ENCODE data around the gene PADI3. TPM values are rescaled to one million over a fixed set of nuclear protein-coding genes. Genes with fewer than 3 reads are reported as not detected.

Gene PADI3
- total RNA-seq, 2 donors from 2014 or later, result not detected

DNA sequence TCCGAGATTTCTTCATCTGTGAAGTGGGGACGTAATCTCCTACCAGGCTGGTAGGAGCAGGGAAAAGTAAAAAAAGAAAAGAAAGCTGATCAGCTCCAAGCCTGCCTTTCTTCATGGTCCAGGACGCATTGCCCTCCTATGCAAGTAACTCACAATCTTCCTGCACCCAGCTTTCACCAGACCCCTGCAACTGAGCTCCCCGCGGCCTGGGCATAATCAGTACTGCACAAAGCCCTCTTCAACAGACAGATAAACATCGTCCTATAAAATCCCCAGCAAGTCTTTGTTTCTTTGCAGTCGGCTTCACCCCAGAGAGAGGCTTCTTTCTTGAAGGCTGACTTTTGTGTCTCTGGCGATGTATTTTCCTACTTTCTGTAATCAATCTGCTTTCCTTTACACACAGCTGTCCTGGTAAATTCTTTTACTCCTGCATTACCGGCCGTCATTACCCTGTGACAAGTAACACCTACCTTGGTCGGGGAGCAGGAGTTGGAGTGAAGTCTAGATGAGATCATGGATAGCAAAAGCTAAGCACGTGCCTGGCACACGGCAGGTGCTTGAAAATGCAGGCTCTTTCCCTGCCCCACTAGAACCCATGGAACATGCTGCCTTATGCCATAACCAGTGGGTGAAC, 35.6 kb upstream of the PADI3 start:
- no peaks in the 10 kb centered on the region for H3K9me3 ChIP-seq
- intact Hi-C loops (cut with DNase I), result no loop called here
- no peaks in the 10 kb centered on the region for H3K27me3 ChIP-seq
- no peak for ATAC-seq
- 60 to 66% methylated on average over 13 of the region's 13 CpGs for WGBS, 2 donors
- peak overlapping the region in 1 of 4 donors; percentile 66 for H3K27ac ChIP-seq
- no peak overlapping the region for H3K4me3 ChIP-seq
- DNase-seq, result no peak
- H3K36me3 ChIP-seq (replicated peaks in 1 of 2; ENCODE audit: insufficient read depth in 1 of 2, low read depth in 2 of 2), result no peaks in the 10 kb centered on the region
- no peak for TF ChIP-seq POLR2A (IDR thresholded peaks at IDR 0.05)
- TF ChIP-seq, protein P1, sequence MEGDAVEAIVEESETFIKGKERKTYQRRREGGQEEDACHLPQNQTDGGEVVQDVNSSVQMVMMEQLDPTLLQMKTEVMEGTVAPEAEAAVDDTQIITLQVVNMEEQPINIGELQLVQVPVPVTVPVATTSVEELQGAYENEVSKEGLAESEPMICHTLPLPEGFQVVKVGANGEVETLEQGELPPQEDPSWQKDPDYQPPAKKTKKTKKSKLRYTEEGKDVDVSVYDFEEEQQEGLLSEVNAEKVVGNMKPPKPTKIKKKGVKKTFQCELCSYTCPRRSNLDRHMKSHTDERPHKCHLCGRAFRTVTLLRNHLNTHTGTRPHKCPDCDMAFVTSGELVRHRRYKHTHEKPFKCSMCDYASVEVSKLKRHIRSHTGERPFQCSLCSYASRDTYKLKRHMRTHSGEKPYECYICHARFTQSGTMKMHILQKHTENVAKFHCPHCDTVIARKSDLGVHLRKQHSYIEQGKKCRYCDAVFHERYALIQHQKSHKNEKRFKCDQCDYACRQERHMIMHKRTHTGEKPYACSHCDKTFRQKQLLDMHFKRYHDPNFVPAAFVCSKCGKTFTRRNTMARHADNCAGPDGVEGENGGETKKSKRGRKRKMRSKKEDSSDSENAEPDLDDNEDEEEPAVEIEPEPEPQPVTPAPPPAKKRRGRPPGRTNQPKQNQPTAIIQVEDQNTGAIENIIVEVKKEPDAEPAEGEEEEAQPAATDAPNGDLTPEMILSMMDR (IDR thresholded peaks at IDR 0.05), result no peak
- H3K4me1 ChIP-seq, result peaks cover 12% of the 10 kb centered on the region

DNA sequence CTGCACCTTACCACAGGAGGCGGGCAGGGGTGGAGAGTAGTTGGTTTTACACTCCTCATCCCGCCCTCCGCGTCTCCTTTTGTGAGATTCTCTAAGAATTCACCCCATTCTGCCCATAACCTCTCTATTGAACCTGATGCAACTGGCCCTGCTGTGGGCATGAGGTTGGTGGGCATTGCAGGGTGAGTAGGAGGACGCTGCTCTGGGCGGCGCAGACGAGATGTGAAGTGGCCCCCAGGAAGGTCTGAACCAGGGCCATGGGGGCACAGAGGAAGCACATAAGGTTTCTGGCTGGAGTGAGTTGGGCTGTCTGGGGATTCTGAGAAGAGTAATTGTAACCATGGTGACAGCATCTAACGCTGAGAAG, 35.1 kb upstream of the PADI3 start:
- Histone ChIP-seq H3K27me3 (no peaks in the 10 kb centered on the region), H3K4me1 (peaks cover 12% of the 10 kb centered on the region), H3K27ac (no peak overlapping the region), H3K4me3 (no peak overlapping the region), H3K9me3 (no peaks in the 10 kb centered on the region), H3K36me3 (replicated peaks in 1 of 2; ENCODE audit: insufficient read depth in 1 of 2, low read depth in 2 of 2) (no peaks in the 10 kb centered on the region)
- 78 to 83% methylated on average over 9 of the region's 9 CpGs for WGBS, 2 donors
- TF ChIP-seq, protein P1 (IDR thresholded peaks at IDR 0.05), result no peak
- TF ChIP-seq POLR2A (IDR thresholded peaks at IDR 0.05), result no peak
- DNase-seq (no peak), ATAC-seq (no peak)
- intact Hi-C loops (cut with DNase I), result no loop called here

- Histone ChIP-seq H3K4me3 (no peak overlapping the region), H3K27me3 (no peaks in the 10 kb centered on the region), H3K27ac (no peak overlapping the region), H3K36me3 (replicated peaks in 1 of 2; ENCODE audit: insufficient read depth in 1 of 2, low read depth in 2 of 2) (no peaks in the 10 kb centered on the region), H3K4me1 (peaks cover 12% of the 10 kb centered on the region), H3K9me3 (no peaks in the 10 kb centered on the region)
- ATAC-seq, result no peak
- WGBS, 2 donors, result 72 to 92% methylated on average over 5 of the region's 5 CpGs
- intact Hi-C loops (cut with DNase I), result no loop called here
- no peak for TF ChIP-seq POLR2A (IDR thresholded peaks at IDR 0.05)
- TF ChIP-seq, protein P1 (IDR thresholded peaks at IDR 0.05), result no peak
- DNase-seq, result no peak
Measured at GRCh38 chr1:17214876-17215544, 33.9 kb upstream of the PADI3 start.

GRCh38 chr1:17215545-17215890, 33.4 kb upstream of the PADI3 start:
- H3K27me3 ChIP-seq, result no peaks in the 10 kb centered on the region
- H3K4me3 ChIP-seq, result no peak overlapping the region
- no peaks in the 10 kb centered on the region for H3K36me3 ChIP-seq (replicated peaks in 1 of 2; ENCODE audit: insufficient read depth in 1 of 2, low read depth in 2 of 2)
- DNase-seq (no peak), ATAC-seq (no peak)
- TF ChIP-seq, protein P1 (IDR thresholded peaks at IDR 0.05), result no peak
- TF ChIP-seq POLR2A (IDR thresholded peaks at IDR 0.05), result no peak
- 64 to 72% methylated on average over 5 to 6 of the region's 6 CpGs for WGBS, 2 donors
- H3K27ac ChIP-seq, result no peak overlapping the region
- no peaks in the 10 kb centered on the region for H3K9me3 ChIP-seq
- intact Hi-C loops (cut with DNase I), result no loop called here
- peaks cover 12% of the 10 kb centered on the region for H3K4me1 ChIP-seq

DNA sequence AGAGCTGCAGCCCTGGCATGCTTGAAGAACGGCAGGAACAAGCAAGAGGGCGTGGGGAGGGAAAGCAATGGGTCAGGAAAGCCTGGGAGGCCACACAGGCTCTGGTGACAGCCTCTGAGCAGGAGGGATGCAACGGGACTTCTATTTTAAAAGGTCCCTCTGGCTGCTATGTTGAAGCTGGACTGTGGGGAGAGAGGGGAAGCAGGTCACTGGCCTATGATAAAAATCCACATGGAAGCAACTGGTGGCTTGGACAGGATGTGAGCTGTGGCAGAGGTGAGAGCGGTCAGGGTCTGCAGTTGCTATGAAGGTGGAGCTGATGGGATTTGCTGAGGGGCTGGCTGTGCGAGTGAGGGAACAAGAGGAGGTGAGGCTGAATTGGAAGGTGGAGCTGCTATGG, 32.8 kb upstream of the PADI3 start:
- Histone ChIP-seq H3K27ac (no peak overlapping the region), H3K27me3 (no peaks in the 10 kb centered on the region), H3K4me1 (peaks cover 12% of the 10 kb centered on the region), H3K4me3 (no peak overlapping the region), H3K9me3 (no peaks in the 10 kb centered on the region), H3K36me3 (replicated peaks in 1 of 2; ENCODE audit: insufficient read depth in 1 of 2, low read depth in 2 of 2) (no peaks in the 10 kb centered on the region)
- TF ChIP-seq, protein P1 (IDR thresholded peaks at IDR 0.05), result no peak
- no peak for TF ChIP-seq POLR2A (IDR thresholded peaks at IDR 0.05)
- DNase-seq (no peak), ATAC-seq (no peak)
- intact Hi-C loops (cut with DNase I), result no loop called here
- 48 to 63% methylated on average over 5 of the region's 5 CpGs for WGBS, 2 donors

Data from body of pancreas (tissue), 4 donors.